Right atrium auricular region (tissue), 2 donors: ENCODE data around the gene NR1D2. TPM values are rescaled to one million over a fixed set of nuclear protein-coding genes. Genes with fewer than 3 reads are reported as not detected.
"Not testable (repeated sequence)": the region's sequence is repeated elsewhere in the genome, so short reads cannot be mapped to it uniquely, and the experiment has no call there.

Experiments
- DNase-seq: peaks from one replicate; pipeline ENCODE4 v3.0.0-alpha.2; 2019; ENCODE audit warnings: low spot score
- H3K27ac ChIP-seq, 2 donors: fragments of 200-600 bp; sonication (generic); 1 replicate in 1 of 2; 2 replicates in 1 of 2; pipeline ENCODE4 v1.5.1; 2016 to 2019
- H3K27me3 ChIP-seq, 2 donors: fragments of 200-600 bp; sonication (generic); one replicate each; pipeline versions ENCODE4 v1.5.1 to v1.6.0; 2017 to 2019
- H3K36me3 ChIP-seq: fragments of 200-600 bp; sonication (generic); one replicate; pipeline ENCODE4 v1.5.1; 2016
- H3K4me1 ChIP-seq, 2 donors: fragments of 200-600 bp; sonication (generic); one replicate each; pipeline versions ENCODE4 v1.5.1 to v1.6.0; 2017 to 2019
- H3K4me3 ChIP-seq, 2 donors: fragments of 200-600 bp; sonication (generic); 1 replicate in 1 of 2; 2 replicates in 1 of 2; pipeline ENCODE4 v1.5.1; 2017 to 2019; ENCODE audit warnings: mild to moderate bottlenecking in 1 of 2, moderate library complexity in 1 of 2
- H3K9me3 ChIP-seq, 2 donors: fragments of 200-600 bp; sonication (generic); one replicate each; pipeline ENCODE4 v1.5.1; 2019
- total RNA-seq, 2 donors: library from RNA; depleted of rRNA; stranded (reverse); fragments of >200 nt; gene quantifications; one replicate each; pipeline ENCODE4 v1.1.0, GENCODE V29; 2016
- TF ChIP-seq, protein P1 (sequence below), 2 donors: fragments of 200-600 bp; sonication (generic); IDR thresholded peaks; one replicate each; pipeline ENCODE4 v1.5.1; 2019; ENCODE audit warnings: antibody characterized with exemption in 2 of 2

Gene NR1D2
- total RNA-seq, 2 donors from 2014 or later: 15.8 to 27.7 TPM

DNA sequence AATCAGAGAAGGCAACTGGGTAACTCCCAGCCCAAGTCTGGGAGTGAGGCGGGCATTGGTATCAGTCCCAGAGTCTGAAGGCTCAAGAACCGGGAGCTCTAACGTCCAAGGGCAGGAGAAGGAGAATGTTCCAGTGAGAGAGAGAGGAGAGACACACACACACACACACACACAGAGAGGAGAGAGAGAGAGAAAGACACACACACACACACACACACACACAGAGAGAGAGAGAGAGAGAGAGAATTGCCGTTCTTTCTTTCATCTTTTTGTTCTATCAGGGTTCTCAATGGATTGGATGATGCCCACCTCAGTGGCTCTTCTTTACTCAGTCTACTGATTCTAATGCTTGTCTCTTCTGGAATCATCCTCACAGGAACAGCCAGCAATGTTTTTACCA is 57.0 kb downstream of the NR1D2 start:
- peaks cover 0 to 5% of the 10 kb centered on the region in 2 donors for H3K4me1 ChIP-seq

DNA sequence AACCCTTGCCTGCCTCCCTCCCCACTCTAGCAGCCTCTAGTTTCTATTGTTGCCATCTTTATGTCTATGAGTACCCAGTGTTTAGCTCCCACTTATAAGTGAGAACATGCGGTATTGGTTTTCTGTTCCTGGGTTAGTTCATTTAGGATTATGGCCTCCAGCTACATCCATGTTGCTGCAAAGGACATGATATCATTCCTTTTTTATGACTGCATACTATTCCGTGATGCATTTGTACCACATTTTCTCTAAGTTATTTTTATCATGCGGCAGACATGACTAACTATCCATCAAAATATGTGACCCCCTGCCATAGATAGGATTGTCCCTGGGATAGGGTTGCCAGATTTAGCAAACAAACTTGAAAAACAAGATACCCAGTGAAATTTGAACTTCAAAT is 58.4 kb downstream of the NR1D2 start:
- Histone ChIP-seq H3K4me3 (no peak overlapping the region), H3K9me3 (no peaks in the 10 kb centered on the region), H3K27ac (no peak overlapping the region), H3K27me3 (no peaks in the 10 kb centered on the region), H3K4me1 (peaks cover 0 to 5% of the 10 kb centered on the region in 2 donors), H3K36me3 (no peaks in the 10 kb centered on the region)
- TF ChIP-seq, protein P1, sequence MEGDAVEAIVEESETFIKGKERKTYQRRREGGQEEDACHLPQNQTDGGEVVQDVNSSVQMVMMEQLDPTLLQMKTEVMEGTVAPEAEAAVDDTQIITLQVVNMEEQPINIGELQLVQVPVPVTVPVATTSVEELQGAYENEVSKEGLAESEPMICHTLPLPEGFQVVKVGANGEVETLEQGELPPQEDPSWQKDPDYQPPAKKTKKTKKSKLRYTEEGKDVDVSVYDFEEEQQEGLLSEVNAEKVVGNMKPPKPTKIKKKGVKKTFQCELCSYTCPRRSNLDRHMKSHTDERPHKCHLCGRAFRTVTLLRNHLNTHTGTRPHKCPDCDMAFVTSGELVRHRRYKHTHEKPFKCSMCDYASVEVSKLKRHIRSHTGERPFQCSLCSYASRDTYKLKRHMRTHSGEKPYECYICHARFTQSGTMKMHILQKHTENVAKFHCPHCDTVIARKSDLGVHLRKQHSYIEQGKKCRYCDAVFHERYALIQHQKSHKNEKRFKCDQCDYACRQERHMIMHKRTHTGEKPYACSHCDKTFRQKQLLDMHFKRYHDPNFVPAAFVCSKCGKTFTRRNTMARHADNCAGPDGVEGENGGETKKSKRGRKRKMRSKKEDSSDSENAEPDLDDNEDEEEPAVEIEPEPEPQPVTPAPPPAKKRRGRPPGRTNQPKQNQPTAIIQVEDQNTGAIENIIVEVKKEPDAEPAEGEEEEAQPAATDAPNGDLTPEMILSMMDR (IDR thresholded peaks at IDR 0.05): no peak
- no peak for DNase-seq

More for the DNA sequence above, 57.0 kb downstream of the NR1D2 start:
- Histone ChIP-seq H3K4me3 (no peak overlapping the region), H3K36me3 (no peaks in the 10 kb centered on the region), H3K27ac (no peak overlapping the region), H3K9me3 (no peaks in the 10 kb centered on the region), H3K27me3 (no peaks in the 10 kb centered on the region)
- no peak for DNase-seq
- TF ChIP-seq, protein P1 (IDR thresholded peaks at IDR 0.05): no peak

DNA sequence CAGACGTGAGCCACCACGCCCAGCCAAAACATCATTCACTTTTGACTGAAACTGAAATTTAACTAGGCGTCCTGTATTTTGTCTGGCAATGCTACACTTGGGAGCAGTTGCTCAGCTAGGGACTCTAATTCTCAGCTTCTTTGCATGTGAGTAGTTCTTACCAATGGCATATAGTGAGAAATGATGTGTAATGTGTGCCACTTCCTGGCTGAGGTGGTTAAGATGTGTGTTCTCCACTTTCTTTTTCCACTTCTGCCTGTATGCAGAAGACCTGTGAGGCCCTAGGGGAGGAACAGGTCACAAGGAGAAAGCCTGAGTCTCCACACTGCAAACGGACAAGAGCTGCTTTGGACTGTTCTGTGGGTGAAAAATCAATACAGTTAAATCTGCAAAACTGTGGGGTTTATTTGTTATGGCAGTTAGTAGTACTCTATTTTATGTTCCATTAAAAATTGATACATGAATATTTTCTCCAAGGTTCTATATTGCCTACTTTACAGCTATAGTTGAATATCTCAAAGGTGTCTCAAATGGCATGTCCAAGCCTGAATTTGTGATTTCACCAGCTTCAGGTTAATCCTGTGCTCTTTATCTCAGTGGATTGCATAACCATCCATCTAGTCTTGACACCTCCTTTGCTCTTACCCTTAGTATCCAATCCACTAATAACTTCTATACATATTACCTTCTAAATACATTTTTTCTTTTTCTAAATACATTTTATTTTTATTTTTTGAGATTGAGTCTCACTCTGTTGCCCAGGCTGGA is 59.3 kb downstream of the NR1D2 start:
- no peak for DNase-seq
- H3K4me1 ChIP-seq: peaks cover 0 to under 1% of the 10 kb centered on the region in 2 donors
- no peak overlapping the region for H3K27ac ChIP-seq
- H3K27me3 ChIP-seq: no peaks in the 10 kb centered on the region
- H3K9me3 ChIP-seq: no peaks in the 10 kb centered on the region
- no peak overlapping the region for H3K4me3 ChIP-seq
- H3K36me3 ChIP-seq: no peaks in the 10 kb centered on the region
- TF ChIP-seq, protein P1 (IDR thresholded peaks at IDR 0.05): no peak

DNA sequence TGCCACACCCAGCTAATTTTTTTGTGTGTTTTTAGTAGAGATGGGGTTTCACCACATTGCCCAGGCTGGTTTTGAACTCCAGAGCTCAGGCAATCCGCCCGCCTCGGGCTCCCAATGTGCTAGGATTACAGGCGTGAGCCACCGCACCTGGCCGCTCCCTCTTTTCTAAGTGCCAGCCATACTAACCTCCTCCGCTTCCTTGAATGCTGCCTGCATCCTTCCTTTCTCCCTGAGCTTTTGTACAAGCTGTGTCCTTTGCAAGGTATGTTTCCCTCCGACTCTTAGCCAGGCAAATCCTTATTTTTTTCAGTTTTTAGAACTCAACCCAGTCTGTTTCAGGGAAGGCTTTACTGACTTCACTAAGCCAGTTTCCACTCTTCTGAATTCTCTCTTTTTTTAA is 60.6 kb downstream of the NR1D2 start:
- no peaks in the 10 kb centered on the region for H3K27me3 ChIP-seq
- no peak overlapping the region for H3K27ac ChIP-seq
- H3K36me3 ChIP-seq: no peaks in the 10 kb centered on the region
- H3K9me3 ChIP-seq: no peaks in the 10 kb centered on the region
- no peak overlapping the region for H3K4me3 ChIP-seq
- no peaks in the 10 kb centered on the region for H3K4me1 ChIP-seq
- DNase-seq: no peak
- TF ChIP-seq, protein P1 (IDR thresholded peaks at IDR 0.05): no peak

DNA sequence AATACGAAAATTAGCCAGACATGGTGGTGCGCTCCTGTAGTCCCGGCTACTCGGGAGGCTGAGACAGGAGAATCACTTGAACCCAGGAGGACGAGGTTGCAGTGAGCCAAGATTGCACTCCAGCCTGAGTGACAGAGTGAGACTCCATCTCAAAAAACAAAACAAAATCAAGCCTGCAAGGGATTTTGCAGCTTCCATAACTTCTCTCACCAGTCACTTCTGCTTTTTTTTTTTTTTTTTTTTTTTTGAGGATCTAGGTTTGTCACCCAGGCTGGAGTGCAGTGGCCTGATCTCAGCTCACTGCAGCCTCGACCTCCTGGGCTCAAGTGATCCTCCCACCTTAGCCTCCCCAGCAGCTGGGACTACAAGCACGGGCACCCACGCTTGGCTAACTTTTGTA is 65.7 kb downstream of the NR1D2 start:
- not testable (repeated sequence) for H3K9me3 ChIP-seq, H3K27me3 ChIP-seq, H3K36me3 ChIP-seq, DNase-seq, H3K27ac ChIP-seq, H3K4me1 ChIP-seq, H3K4me3 ChIP-seq

DNA sequence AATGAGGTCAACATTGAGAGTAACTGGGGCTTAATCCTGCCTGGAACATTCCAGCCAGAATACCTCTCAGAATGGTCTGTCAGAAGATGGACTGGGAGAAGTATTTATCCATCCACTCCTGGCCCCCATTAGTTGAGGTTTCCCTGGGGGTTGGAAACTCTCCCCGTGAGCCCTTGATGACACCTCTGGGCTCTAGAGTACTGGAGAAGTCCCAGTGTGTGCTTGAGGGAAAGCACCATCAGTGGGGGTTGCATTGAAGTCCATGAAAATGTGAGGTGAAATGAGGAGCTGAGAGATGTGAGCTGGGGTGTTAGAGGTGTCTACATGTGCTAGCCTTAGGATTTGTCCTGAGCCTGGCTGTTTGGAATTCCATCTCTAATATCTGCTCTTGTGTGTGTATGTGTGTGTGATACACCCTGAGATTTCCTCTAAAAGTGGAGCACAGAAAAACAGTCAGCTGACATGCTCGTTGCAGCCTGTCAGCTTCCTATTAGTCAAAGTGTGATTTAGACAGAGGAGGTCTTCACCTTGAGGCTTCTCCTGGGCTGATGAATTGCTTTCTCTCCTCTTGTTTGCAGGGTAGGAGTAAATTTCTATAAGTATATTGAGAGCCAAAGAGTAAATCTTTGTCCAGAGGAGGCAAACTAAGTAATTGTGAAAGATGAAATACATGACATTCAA is 67.6 kb downstream of the NR1D2 start:
- Histone ChIP-seq H3K36me3 (no peaks in the 10 kb centered on the region), H3K9me3 (no peaks in the 10 kb centered on the region), H3K4me3 (no peak overlapping the region), H3K4me1 (no peaks in the 10 kb centered on the region), H3K27ac (no peak overlapping the region), H3K27me3 (no peaks in the 10 kb centered on the region)
- TF ChIP-seq, protein P1 (IDR thresholded peaks at IDR 0.05): no peak
- no peak for DNase-seq
